GM18508 (cell line): Measurements from ENCODE around the gene GALNT9.

Source experiments
- ATAC-seq: cut with Tn5 transposase; IDR thresholded peaks from one replicate; pipeline ENCODE4 v1.9.1; 2021; ENCODE audit warnings: moderate number of reproducible peaks; ENCODE audit not compliant: insufficient read depth, unreplicated experiment

GALNT9 gene

DNA sequence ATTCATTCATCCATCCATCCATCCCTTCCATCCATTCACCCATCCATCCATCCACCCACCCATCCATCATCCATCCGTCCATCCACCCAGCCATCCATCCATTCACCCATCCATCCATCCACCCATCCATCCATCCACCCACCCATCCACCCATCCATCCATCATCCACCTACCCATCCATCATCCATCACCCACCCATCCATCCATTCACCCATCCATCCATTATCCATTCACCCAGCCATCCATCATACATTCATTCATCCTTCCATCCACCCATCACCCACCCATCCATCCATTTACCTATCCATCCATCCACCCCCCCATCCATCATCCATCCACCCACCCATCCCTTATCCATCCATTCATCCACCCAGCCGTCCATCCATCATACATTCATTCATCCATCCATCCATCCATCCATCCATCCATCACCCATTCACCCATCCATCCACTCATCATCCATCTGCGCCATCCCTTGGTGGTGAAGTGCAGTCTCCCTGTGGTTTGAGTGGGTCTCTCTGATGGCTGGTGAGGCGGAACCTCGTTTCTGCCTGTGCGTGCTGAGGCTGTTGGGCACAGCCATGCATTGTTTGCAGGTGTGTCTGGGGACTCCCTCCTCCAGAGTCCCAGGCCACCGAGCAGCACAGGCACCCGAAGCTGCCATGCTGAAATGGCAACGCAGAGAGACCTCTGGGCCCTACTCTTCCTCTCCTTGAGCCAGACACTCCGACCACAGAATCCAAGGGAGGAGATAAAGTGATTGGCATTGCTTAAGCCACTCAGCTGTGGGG is 162.4 kb downstream of the GALNT9 start:
- no peak for ATAC-seq

DNA sequence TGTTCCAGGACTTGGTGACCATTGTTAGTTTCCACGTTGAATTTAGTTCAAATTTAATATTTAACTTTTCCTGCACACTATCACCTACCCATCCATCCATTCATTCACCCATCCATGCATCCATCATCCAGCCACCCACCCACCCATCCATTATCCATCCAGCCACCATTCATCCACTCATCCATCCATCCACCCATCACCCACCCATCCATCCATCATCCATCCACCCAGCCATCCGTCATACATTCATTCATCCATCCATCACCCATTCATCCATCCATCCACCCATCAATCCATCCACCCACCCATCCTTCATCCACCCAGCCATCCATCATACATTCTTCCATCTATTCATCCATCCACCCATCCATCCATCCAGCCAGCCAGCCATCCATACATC is 163.3 kb downstream of the GALNT9 start:
- ATAC-seq: no peak

- no peak for ATAC-seq
These were observed 163.8 kb downstream of the GALNT9 start for GRCh38 chr12:132165584-132165983.

DNA sequence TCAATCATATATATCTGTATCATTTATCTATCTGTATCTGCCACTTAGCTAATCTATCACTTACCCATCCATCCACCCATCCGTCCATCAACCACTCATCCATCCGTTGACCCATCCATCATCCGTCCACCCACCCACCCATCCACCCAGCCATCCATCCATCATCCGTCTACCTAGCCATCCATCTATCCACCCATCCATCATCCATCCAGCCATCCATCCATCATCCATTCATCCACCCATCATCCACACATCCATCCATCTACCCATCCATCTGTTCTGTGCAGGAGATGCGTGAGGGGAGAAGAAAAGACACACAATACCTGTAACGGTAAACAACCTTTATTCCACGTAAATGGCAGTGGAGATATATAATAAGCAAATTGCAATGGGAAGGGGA is 165.0 kb downstream of the GALNT9 start:
- ATAC-seq: no peak

- no peak for ATAC-seq
These were observed 165.5 kb downstream of the GALNT9 start for GRCh38 chr12:132163911-132164288.

DNA sequence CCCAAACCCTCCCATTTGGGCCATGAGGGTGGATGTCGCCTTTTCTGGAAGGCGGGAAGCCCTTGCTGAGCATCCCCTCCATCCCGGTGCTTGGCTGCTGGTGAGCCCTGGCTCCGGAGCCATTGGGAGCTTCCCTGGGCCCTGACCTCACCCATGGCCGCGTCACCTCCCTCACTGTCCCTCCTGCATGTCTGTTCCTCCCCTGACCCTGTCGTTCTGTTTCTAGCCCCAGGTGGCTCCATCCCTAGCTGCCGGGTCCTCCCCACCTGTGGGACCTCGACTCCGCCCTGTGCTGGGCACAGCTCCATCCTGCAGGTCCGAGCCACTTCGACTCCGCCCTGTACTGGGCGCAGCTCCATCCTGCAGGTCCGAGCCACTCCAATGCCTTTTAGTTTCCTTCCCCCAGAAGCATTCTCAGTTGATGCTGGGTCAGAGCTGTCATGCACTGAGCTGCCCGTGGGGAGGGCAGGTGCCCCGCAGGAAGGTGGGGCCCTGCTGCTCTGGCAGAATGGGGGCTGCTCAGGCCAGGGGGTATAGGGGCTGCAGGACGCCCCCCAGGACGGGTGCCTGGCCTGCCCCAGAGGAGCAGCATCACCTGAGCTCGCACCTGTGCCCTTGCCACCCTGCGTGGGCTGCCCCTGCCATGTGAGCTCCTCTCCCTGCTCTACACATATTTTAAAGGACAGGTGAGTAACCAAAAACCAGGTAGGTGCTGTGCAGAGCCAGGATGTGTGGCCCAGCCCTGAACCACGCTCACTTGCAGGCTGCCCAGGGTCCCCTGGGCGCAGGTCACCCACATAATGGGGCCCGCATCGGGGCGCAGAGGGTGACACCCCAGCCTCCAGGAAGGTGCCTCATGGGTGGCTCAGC is 166.1 kb downstream of the GALNT9 start:
- no peak for ATAC-seq

DNA sequence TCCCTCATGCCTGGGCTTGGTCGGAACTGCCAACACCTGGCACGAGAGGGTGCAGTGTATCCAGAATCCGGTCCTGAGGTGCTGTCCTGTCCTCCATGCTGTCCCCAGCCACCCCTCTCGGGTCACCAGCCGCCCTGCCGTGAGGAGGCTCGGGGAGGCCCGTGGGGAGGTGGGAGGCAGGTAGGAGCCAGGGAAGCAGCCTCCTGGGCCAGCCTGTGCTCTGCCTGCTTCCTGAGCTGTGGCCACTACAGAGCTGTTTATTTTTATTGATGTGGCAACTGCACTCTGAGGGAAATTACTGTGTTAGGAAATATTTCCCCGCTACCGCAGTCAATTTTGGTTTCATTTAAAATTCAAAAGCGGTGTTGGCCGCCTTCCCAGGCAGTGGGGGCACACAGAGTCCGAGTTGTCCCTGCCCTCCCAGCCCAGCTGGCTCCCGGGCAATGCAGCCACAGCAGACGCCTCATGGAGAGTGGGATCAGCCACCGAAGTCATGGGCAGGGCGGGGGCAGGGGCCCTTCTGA is 166.8 kb downstream of the GALNT9 start:
- no peak for ATAC-seq

DNA sequence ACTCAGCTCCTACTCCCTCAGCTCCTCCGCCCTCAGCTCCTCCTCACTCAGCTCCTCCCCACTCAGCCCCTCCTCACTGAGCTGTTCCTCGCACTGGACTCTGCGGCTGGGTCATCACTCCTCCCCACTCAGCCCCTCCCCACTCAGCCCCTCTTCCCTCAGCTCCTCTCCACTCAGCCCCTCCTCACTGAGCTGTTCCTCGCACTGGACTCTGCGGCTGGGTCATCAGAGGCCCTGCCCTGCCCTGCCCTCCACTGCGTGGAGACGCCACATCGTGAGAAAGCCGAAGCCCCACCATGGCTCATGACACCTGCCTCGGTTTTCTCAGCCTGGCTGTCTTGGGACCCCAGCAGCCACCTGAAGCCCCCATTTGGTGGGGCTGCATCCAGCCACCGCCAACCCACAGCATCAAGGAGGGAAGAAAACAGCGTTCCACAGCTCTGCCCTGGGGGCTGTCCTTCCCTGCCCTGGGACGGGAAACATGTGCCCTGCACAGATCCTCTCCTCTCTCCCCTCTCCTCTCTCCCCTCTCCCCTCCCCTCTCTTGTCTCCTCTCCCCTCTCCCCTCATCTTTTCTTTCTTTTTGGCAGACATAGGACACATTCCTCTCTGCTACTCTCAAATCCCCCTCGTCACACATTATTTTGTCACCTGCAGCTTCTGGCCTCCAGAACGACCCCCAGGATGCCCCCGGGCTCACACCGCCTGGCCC is 167.4 kb downstream of the GALNT9 start:
- no peak for ATAC-seq

- ATAC-seq: no peak
These were observed 168.2 kb downstream of the GALNT9 start for GRCh38 chr12:132161036-132161781.

DNA sequence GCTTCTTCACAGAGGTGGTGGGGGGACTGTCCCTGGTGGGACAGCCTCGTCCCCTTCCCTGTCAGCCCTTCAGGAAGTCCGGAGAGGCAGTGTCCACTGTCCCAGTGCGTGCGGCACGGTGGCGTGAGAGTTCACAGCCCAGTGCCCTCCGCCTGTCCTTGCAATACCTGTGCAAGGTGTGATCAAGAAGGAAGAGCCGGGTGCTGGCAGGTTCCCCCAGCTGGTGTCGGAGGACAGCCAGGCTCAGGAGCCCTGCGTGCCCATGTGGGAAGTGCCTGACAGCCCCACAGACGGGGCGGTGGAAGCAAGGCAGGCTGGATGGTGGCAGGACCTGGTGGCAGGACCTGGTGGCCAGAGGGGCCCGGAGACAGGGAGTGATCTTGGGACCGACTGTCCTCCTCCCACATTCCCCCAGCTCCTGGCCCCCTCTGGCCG is 168.8 kb downstream of the GALNT9 start:
- no peak for ATAC-seq

- no peak for ATAC-seq
These were observed 169.4 kb downstream of the GALNT9 start for GRCh38 chr12:132160016-132160415.

- ATAC-seq: no peak
These were observed 169.8 kb downstream of the GALNT9 start for GRCh38 chr12:132159555-132160003.

DNA sequence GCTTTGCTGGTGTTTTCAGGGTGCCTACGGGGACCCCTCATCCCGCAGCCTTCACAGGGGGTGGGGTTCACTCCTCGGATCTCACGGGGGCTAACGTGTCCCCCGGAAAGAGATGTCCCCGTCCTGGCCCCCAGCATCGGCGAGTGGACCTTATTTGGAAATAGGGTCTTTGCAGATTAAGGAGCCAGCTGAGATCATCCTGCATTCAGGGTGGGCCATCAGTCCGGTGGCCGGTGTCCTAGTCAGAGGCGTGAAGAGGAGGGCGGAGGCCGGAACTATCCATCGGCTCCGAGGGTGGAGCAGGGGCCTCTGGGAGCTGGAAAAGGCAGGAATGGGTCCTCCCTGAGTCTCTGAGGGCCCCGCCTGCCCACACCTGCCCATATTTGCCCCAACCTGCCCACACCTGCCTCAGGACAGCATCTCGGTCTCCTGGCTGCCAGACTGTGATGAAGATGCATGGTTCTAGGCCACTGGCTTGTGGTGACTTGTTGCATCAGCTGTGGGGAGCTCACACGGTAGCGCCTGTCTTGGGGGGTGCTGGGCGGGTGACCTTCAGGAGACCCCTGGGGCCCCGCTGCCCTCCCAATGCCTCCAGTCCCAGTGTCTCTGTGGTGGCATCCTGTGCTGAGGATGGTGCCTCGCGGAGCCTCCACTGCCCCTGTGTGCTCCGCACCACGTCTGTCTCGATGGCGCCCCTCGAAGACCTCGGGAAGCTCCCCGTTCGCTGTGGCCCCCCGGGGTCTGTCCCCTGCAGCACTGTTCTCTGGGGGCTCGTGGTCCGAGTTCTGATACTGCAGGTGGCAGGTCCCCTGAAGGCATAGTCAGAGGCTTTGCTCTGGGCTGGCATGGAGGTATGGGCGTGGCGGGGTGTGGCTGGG is 170.5 kb downstream of the GALNT9 start:
- no peak for ATAC-seq

- ATAC-seq: no peak
These were observed 171.5 kb downstream of the GALNT9 start for GRCh38 chr12:132157733-132158409.

DNA sequence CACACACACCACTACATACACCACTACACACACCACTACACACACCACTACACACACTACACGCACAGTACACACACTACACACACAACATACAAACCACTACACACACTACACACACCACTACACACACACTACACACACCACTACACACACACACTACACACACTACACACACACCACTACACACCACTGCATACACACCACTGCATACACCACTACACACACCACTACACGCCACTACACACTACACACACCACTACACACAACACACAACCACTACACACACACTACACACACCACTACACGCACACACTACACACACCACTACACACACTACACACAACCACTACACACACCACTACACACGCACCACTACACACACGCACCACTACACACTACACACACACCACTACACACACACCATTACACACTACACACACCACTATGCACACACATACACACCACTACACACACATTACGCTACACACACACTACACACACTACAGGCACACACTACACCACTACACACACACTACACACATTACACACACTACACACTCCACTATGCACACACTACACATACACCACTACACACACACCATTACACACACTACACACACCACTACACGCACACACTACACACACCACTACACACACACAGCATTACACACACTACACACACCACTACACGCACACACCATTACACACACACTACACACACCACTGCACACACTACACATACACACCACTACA is 172.6 kb downstream of the GALNT9 start:
- ATAC-seq: no peak

DNA sequence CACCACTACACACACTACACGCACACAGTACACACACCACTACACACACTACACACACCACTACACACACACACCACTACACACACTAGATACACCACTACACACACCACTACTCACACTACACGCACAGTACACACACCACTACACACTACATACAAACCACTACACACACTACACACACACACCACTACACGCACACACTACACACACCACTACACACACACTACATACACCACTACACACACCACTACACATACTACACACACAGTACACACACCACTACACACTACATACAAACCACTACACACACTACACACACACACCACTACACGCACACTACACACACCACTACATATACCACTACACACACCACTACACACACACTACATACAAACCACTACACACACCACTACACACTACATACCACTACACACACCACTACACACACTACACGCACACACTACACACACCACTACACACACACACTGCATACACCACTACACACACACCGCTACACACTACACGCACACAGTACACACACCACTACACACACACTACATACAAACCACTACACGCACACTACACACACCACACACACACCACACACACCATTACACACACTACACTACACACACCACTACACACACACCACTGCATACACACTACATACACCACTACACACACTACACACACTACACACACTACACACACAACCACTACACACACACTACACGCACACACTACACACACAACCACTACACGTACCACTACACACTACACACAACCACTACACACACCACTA is 173.4 kb downstream of the GALNT9 start:
- ATAC-seq: no peak
